IMR-90 (cell line): ENCODE data around the gene LRRC2. TPM values are rescaled to one million over a fixed set of nuclear protein-coding genes. Genes with fewer than 3 reads are reported as not detected.
A peak's percentile ranks its signal among the peaks of the same experiment; 100 is the strongest.

ENCODE experiments used
- ATAC-seq: fragments of 200-7000 bp; cut with Tn5 transposase; 2 replicates; pipeline ENCODE4 v1.9.1; 2020; ENCODE audit warnings: low read depth, mild to moderate bottlenecking, moderate library complexity
- BruUV-seq: library from RNA; stranded (reverse); fragments of 400-500 nt; replicated peaks from 2 replicates; lab custom pipeline; 2021; lab: Mats Ljungman, UMichigan
- CTCF ChIA-PET: fragments of 300-600 bp; formaldehyde crosslinking; extraction: SDS; loops from one replicate; lab custom pipeline; 2021; ENCODE audit warnings: antibody characterized with exemption; lab: Yijun Ruan, JAX
- POLR2A ChIA-PET: fragments of 300-600 bp; sonication (Branson Sonifier 250); formaldehyde crosslinking; loops from one replicate; lab custom pipeline; 2022; ENCODE audit warnings: antibody characterized with exemption; ENCODE audit not compliant: unreplicated experiment; lab: Charles Lee
- DNase-seq: peaks from one replicate; pipeline ENCODE4 v3.0.0; 2013
- H2AFZ ChIP-seq: replicated peaks from 2 replicates; pipeline ENCODE3; 2013; ENCODE audit warnings: low read length, mild to moderate bottlenecking; ENCODE audit not compliant: poor library complexity
- H2AK5ac ChIP-seq: 2 replicates; pipeline ENCODE4 v1.6.1; 2013; ENCODE audit warnings: low read depth, low read length, inconsistent platforms
- H2AK9ac ChIP-seq: replicated peaks from 2 replicates; pipeline ENCODE3; 2013; ENCODE audit warnings: mild to moderate bottlenecking, low read depth, low read length, moderate library complexity; ENCODE audit not compliant: poor library complexity
- H2BK120ac ChIP-seq: 2 replicates; pipeline ENCODE4 v1.6.1; 2013; ENCODE audit warnings: low read depth, low read length, inconsistent platforms
- H2BK15ac ChIP-seq: 3 replicates; pipeline ENCODE4 v1.6.1; 2013; ENCODE audit warnings: low read depth, low read length, inconsistent platforms
- H2BK20ac ChIP-seq: 2 replicates; pipeline ENCODE4 v1.6.1; 2013; ENCODE audit warnings: low read depth, mild to moderate bottlenecking, inconsistent platforms, low read length, moderate library complexity
- H2BK5ac ChIP-seq: 2 replicates; pipeline ENCODE4 v1.6.1; 2013; ENCODE audit warnings: mild to moderate bottlenecking, low read depth, low read length, inconsistent platforms; ENCODE audit not compliant: poor library complexity, severe bottlenecking
- H3K14ac ChIP-seq: replicated peaks from 2 replicates; pipeline ENCODE4 v1.6.1; 2013; ENCODE audit warnings: low read depth, low read length, inconsistent platforms
- H3K18ac ChIP-seq: 2 replicates; pipeline ENCODE4 v1.6.1; 2013; ENCODE audit warnings: low read depth, low read length, control low read depth
- H3K23ac ChIP-seq: 2 replicates; pipeline ENCODE4 v1.6.1; 2013; ENCODE audit warnings: low read depth, low read length, inconsistent platforms
- H3K27ac ChIP-seq: 2 replicates; pipeline ENCODE4 v1.5.1; 2013; ENCODE audit warnings: mild to moderate bottlenecking, control low read depth, low read length; ENCODE audit not compliant: insufficient read depth
- H3K27me3 ChIP-seq: 2 replicates; pipeline ENCODE4 v1.6.1; 2013; ENCODE audit warnings: low read length; ENCODE audit not compliant: control insufficient read depth, insufficient read depth
- H3K36me3 ChIP-seq: 2 replicates; pipeline ENCODE4 v1.6.1; 2013; ENCODE audit warnings: low read length, mixed read lengths; ENCODE audit not compliant: control insufficient read depth, insufficient read depth
- H3K4ac ChIP-seq: 2 replicates; pipeline ENCODE4 v1.6.1; 2013; ENCODE audit warnings: low read depth, low read length, inconsistent platforms
- H3K4me1 ChIP-seq: 2 replicates; pipeline ENCODE4 v1.6.1; 2013; ENCODE audit warnings: low read length, mixed read lengths; ENCODE audit not compliant: control insufficient read depth, insufficient read depth
- H3K4me2 ChIP-seq: 2 replicates; pipeline ENCODE4 v1.6.1; 2013; ENCODE audit warnings: low read depth, mild to moderate bottlenecking, control low read depth, low read length, moderate library complexity
- H3K4me3 ChIP-seq: 2 replicates; pipeline ENCODE4 v1.5.1; 2013; ENCODE audit warnings: low read depth, mild to moderate bottlenecking, control low read depth, low read length, moderate library complexity; ENCODE audit not compliant: insufficient read depth
- H3K56ac ChIP-seq: 2 replicates; pipeline ENCODE4 v1.6.1; 2013; ENCODE audit warnings: low read length, inconsistent platforms; ENCODE audit not compliant: insufficient read depth; ENCODE audit errors: extremely low read depth
- H3K79me1 ChIP-seq, 2 experiments: 2 replicates each; pipeline ENCODE4 v1.6.1; 2013; ENCODE audit warnings: low read length in 2 of 2, inconsistent platforms in 1 of 2, low read depth in 1 of 2
- H3K9ac ChIP-seq: 2 replicates; pipeline ENCODE4 v1.6.1; 2013; ENCODE audit warnings: low read depth, low read length, control low read depth
- H3K9me1 ChIP-seq: 2 replicates; pipeline ENCODE4 v1.6.1; 2013; ENCODE audit warnings: low read length, inconsistent platforms; ENCODE audit not compliant: insufficient read depth
- H3K9me3 ChIP-seq: 2 replicates; pipeline ENCODE4 v1.6.1; 2013; ENCODE audit warnings: low read length; ENCODE audit not compliant: control insufficient read depth, insufficient read depth
- H4K20me1 ChIP-seq: 2 replicates; pipeline ENCODE4 v1.6.1; 2013; ENCODE audit warnings: low read length, inconsistent platforms; ENCODE audit not compliant: insufficient read depth
- H4K5ac ChIP-seq: 2 replicates; pipeline ENCODE4 v1.6.1; 2013; ENCODE audit warnings: mild to moderate bottlenecking, low read depth, low read length, control low read depth
- H4K8ac ChIP-seq, 2 experiments: 2 replicates each; pipeline ENCODE4 v1.6.1; 2013; ENCODE audit warnings: low read depth in 2 of 2, low read length in 2 of 2, control low read depth in 1 of 2, inconsistent platforms in 1 of 2
- H4K91ac ChIP-seq: 2 replicates; pipeline ENCODE4 v1.6.1; 2013; ENCODE audit warnings: low read depth, low read length, inconsistent platforms; ENCODE audit not compliant: insufficient read depth
- BHLHE40 ChIP-seq: fragments of 150-350 bp; IDR thresholded peaks from 2 replicates; pipeline ENCODE4 v1.6.1; 2016; ENCODE audit warnings: mild to moderate bottlenecking, low read depth, low read length
- CEBPB ChIP-seq: IDR thresholded peaks from 2 replicates; pipeline ENCODE4 v1.6.1; 2012; ENCODE audit warnings: low read depth, low read length, improper control_type of control experiment
- CHD1 ChIP-seq: IDR thresholded peaks from 2 replicates; pipeline ENCODE4 v1.6.1; 2012; ENCODE audit warnings: low read depth, low read length, improper control_type of control experiment
- NFE2L2 ChIP-seq: fragments of 150-350 bp; IDR thresholded peaks from 2 replicates; pipeline ENCODE4 v1.6.1; 2016; ENCODE audit warnings: low read depth, mild to moderate bottlenecking, low read length
- POLR2A ChIP-seq: IDR thresholded peaks from 2 replicates; pipeline ENCODE4 v1.6.1; 2012; ENCODE audit warnings: mild to moderate bottlenecking, low read depth, low read length
- RCOR1 ChIP-seq: IDR thresholded peaks from 2 replicates; pipeline ENCODE4 v1.6.1; 2012; ENCODE audit warnings: mild to moderate bottlenecking, low read length, improper control_type of control experiment; ENCODE audit not compliant: insufficient replicate concordance
- RFX5 ChIP-seq: IDR thresholded peaks from 2 replicates; pipeline ENCODE4 v1.8.0; 2012; ENCODE audit warnings: low read depth, mild to moderate bottlenecking, low read length, moderate library complexity
- WGBS, 2 experiments: methylation state at CpG; one replicate each; pipeline versions ENCODE4 v1.1.5 to v1.1.7; 2013; ENCODE audit warnings: missing lambda C conversion rate in 2 of 2; ENCODE audit not compliant: insufficient read length in 1 of 2; ENCODE audit errors: extremely low coverage in 2 of 2; 5-methylcytosine and 5-hydroxymethylcytosine counted together
- dilution Hi-C: fragments of 300-500 bp; cut with HindIII; formaldehyde crosslinking; loops from one replicate; pipeline ENCODE4 v1.14.3; 2018; ENCODE audit warnings: low sequenced_read_pairs; ENCODE audit not compliant: unreplicated experiment
- in situ Hi-C: fragments of 300-500 bp; cut with MboI; formaldehyde crosslinking; loops from 3 replicates; pipeline ENCODE4 v1.14.3; 2019; ENCODE audit warnings: low sequenced_read_pairs, inconsistent platforms, mixed read lengths
- intact Hi-C: fragments of 100-400 bp; cut with micrococcal nuclease; formaldehyde crosslinking; loops from 2 replicates; pipeline ENCODE4 v1.10.0; 2022
- polyA plus RNA-seq, 3 experiments: library from polyadenylated mRNA; depleted of rRNA; stranded (reverse); fragments of >200 nt; gene quantifications; 2 replicates each; pipeline ENCODE4 v1.2.3, GENCODE V29; 2012; ENCODE audit warnings: low replicate concordance in 1 of 3
- total RNA-seq: library from RNA; depleted of rRNA; stranded (reverse); fragments of >200 nt; gene quantifications from 2 replicates; pipeline ENCODE4 v1.2.3, GENCODE V29; 2012
- TF ChIP-seq, protein P1 (sequence below): conservative IDR thresholded peaks from 2 replicates; pipeline ENCODE4 v1.5.1; 2012; ENCODE audit warnings: mild to moderate bottlenecking, low read depth, low read length, improper control_type of control experiment

LRRC2 gene
- total and polyA plus RNA-seq, 2 of the 4 experiments (the other 2 are of a cell fraction): 2.9 to 4.1 TPM

DNA sequence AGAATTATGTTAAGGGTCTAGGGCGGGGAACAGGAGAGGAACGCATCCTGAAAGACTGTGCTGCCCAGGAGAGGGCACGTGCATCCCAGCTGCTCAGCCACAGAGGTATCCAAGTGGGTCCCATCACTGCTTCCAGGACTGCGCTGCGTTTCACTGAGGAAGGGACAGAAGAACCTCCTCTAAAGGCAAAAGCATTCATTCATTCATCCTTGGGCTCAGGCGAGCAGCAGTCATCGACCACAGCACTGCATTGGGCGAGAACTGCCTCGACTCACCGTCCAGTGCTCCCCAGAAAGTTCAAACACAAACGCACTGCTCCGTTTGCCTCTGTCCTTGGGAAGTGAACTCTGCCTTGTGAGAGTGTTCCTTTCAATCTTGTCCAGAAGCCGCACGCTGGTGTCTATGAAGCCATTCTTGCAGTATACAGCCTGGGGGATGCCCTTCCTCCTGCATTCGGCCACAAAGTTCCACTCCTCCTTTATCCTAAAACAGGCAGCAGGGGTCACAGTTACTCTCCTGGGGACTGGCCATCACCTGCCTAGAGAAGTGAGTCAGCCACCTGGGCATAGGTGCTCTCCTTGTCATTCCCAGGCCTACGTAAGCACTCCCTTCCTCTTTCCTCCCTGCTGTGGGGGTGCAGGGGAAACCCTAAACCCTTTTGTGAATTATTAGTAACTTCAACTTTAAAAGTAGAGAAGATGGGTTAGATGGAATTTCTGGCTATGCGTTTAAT, 21.2 kb downstream of the LRRC2 start (continued):
- TF ChIP-seq NFE2L2: no peak
- TF ChIP-seq BHLHE40: no peak

DNA sequence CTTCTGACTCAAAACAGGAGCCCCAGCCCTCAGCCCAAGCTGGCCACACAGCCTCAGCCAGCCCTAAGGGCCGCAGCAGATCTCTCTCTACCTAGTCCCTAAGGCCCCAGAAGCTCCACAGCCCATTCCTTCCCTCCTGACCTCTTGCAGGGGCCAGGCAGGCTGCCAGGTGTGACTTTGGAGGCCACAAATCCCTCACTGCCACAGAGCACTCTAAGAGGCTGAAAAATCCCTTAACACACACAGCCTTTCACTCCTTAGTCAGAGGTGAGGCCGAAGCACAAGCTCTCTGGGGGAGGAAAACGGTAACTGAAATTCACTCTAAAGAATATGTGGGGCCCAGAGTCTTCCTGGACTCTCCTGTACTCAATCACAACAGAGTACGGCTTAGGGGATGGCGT, 23.3 kb downstream of the LRRC2 start:
- Histone ChIP-seq H4K91ac (peak overlapping the region; percentile 96), H3K27ac (peak overlapping the region; percentile 66), H3K14ac (peak overlapping the region; percentile 88), H3K4me1 (peaks cover 20% of the 10 kb centered on the region), H4K20me1 (no peaks in the 10 kb centered on the region), H2BK20ac (peak overlapping the region; percentile 98), H3K18ac (peak overlapping the region; percentile 90), H4K5ac (peak overlapping the region; percentile 82), H3K56ac (peak overlapping the region; percentile 56), H2BK120ac (peak overlapping the region; percentile 98), H2AK9ac (peak overlapping the region; percentile 86), H3K27me3 (no peaks in the 10 kb centered on the region), H3K4me3 (no peak overlapping the region), H3K36me3 (peaks cover 18% of the 10 kb centered on the region), H2BK15ac (peak overlapping the region; percentile 69; the same call in 1 of the 3 replicates), H3K9me1 (peaks cover 23% of the 10 kb centered on the region), H2AFZ (peak overlapping the region; percentile 87), H2BK5ac (peak overlapping the region; percentile 90), H3K9ac (peak overlapping the region; percentile 45; the same call in 1 of the 2 replicates), H3K4me2 (no peak overlapping the region), H3K4ac (peak overlapping the region; percentile 98), H2AK5ac (peak overlapping the region; percentile 69), H4K8ac (peak overlapping the region; percentile 49 to 95), H3K79me1 (0 out of 4 replicates have a peak, but pooled peaks cover 0 to 6% of the 10 kb centered on the region in 2 experiments), H3K23ac (peak overlapping the region; percentile 89), H3K9me3 (no peaks in the 10 kb centered on the region)
- no TSS peak for BruUV-seq
- TF ChIP-seq RCOR1 (no peak), BHLHE40 (no peak), RFX5 (no peak), CHD1 (no peak), POLR2A (no peak), CEBPB (no peak)
- TF ChIP-seq, protein P1, sequence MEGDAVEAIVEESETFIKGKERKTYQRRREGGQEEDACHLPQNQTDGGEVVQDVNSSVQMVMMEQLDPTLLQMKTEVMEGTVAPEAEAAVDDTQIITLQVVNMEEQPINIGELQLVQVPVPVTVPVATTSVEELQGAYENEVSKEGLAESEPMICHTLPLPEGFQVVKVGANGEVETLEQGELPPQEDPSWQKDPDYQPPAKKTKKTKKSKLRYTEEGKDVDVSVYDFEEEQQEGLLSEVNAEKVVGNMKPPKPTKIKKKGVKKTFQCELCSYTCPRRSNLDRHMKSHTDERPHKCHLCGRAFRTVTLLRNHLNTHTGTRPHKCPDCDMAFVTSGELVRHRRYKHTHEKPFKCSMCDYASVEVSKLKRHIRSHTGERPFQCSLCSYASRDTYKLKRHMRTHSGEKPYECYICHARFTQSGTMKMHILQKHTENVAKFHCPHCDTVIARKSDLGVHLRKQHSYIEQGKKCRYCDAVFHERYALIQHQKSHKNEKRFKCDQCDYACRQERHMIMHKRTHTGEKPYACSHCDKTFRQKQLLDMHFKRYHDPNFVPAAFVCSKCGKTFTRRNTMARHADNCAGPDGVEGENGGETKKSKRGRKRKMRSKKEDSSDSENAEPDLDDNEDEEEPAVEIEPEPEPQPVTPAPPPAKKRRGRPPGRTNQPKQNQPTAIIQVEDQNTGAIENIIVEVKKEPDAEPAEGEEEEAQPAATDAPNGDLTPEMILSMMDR: no peak
- intact Hi-C loops: no loop called here
- ChIA-PET CTCF (interaction anchor here (0.6 to 1.1 kb wide), 4 partner anchors 15 to 121 kb away, joined by 3 to 4 read pairs (median 3); no protein-coding TSS in a partner anchor), POLR2A (no interaction called here)
- DNase-seq: no peak
- 70% methylated on average over 2 of the region's 5 CpGs; no CpG with 5 or more reads in 1 of the 2 experiments for WGBS, 2 experiments
- dilution Hi-C loops: no loop called here
- ATAC-seq: peak; percentile 28; the same call in 1 of the 2 replicates
- in situ Hi-C loops: no loop called here
